HepG2 (cell line): ENCODE results near the gene AP1G1.

ENCODE experiments used
- FOSL1 ChIP-seq: sonication (generic); formaldehyde crosslinking; IDR thresholded peaks from 2 replicates; pipeline ENCODE4 v1.9.0; 2021; ENCODE audit warnings: missing genetic modification reagents, borderline replicate concordance
- IRF2 ChIP-seq: IDR thresholded peaks from 2 replicates; pipeline ENCODE4 v1.6.1; 2018; ENCODE audit warnings: missing genetic modification reagents, missing compliant biosample characterization
- PATZ1 ChIP-seq: sonication (generic); formaldehyde crosslinking; IDR thresholded peaks from 2 replicates; pipeline ENCODE4 v1.4.0; 2020; ENCODE audit warnings: missing genetic modification reagents
- PBX3 ChIP-seq: sonication (generic); formaldehyde crosslinking; IDR thresholded peaks from 2 replicates; pipeline ENCODE4 v1.8.1; 2023; ENCODE audit warnings: missing genetic modification reagents, inconsistent platforms, borderline replicate concordance
- PTBP1 ChIP-seq: fragments of 200-400 bp; formaldehyde crosslinking; IDR thresholded peaks from 2 replicates; pipeline ENCODE4 v1.6.1; 2018; ENCODE audit warnings: low read length, low read depth; ENCODE audit not compliant: poor library complexity, severe bottlenecking
- ZFAT ChIP-seq: sonication (generic); formaldehyde crosslinking; conservative IDR thresholded peaks from 2 replicates; pipeline ENCODE4 v1.8.1; 2023; ENCODE audit warnings: missing genetic modification reagents, inconsistent platforms
- TF ChIP-seq, protein P1 (sequence below): sonication (generic); formaldehyde crosslinking; IDR thresholded peaks from 2 replicates; pipeline ENCODE4 v1.4.0; 2020; ENCODE audit warnings: mild to moderate bottlenecking, missing genetic modification reagents
- TF ChIP-seq, protein P2 (sequence below): sonication (generic); formaldehyde crosslinking; IDR thresholded peaks from 2 replicates; pipeline ENCODE4 v1.5.0; 2020; ENCODE audit warnings: mild to moderate bottlenecking, missing genetic modification reagents, moderate library complexity

DNA sequence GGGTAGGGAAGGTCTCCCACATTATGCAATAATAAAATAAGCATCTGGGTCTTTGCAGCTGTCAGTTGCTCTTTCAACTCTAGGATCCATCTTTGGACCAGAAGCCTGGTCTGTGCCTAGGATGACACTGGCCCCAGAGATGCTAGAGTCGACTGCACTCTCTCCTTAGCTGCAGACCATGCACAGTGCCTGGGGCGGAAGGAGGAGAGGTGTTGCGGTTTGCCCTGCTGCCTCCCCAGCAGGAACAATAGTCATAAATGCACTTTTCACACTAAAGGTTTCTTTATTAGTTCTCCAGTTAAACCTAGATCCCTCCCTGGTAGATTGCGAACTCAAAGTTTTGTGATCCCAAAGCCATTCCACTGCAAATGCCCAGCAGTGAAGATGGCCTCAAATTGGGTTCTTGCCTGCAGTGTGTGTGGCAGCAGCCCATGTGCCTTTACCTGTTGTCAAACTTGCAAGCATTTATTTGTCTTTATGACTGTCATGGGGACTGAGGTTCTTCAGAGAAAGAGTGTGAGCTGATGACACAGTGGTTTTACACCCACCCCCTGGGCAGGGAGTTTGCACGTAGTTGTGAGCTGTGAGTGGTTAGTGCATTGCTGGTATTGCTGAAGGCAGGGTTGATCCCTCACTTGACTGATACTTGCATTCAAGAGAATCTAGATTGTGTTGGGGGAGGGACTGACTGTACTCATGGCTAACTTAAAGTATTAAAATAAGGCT lies 47.5 kb upstream of the AP1G1 start:
- TF ChIP-seq ZFAT (CRISPR knock-in tag) (no peak), PTBP1 (no peak), IRF2 (CRISPR knock-in tag) (no peak), FOSL1 (CRISPR knock-in tag) (no peak), PATZ1 (CRISPR knock-in tag) (no peak), PBX3 (CRISPR knock-in tag) (no peak)
- TF ChIP-seq, protein P1, sequence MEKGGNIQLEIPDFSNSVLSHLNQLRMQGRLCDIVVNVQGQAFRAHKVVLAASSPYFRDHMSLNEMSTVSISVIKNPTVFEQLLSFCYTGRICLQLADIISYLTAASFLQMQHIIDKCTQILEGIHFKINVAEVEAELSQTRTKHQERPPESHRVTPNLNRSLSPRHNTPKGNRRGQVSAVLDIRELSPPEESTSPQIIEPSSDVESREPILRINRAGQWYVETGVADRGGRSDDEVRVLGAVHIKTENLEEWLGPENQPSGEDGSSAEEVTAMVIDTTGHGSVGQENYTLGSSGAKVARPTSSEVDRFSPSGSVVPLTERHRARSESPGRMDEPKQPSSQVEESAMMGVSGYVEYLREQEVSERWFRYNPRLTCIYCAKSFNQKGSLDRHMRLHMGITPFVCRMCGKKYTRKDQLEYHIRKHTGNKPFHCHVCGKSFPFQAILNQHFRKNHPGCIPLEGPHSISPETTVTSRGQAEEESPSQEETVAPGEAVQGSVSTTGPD (CRISPR knock-in tag): no peak
- TF ChIP-seq, protein P2, sequence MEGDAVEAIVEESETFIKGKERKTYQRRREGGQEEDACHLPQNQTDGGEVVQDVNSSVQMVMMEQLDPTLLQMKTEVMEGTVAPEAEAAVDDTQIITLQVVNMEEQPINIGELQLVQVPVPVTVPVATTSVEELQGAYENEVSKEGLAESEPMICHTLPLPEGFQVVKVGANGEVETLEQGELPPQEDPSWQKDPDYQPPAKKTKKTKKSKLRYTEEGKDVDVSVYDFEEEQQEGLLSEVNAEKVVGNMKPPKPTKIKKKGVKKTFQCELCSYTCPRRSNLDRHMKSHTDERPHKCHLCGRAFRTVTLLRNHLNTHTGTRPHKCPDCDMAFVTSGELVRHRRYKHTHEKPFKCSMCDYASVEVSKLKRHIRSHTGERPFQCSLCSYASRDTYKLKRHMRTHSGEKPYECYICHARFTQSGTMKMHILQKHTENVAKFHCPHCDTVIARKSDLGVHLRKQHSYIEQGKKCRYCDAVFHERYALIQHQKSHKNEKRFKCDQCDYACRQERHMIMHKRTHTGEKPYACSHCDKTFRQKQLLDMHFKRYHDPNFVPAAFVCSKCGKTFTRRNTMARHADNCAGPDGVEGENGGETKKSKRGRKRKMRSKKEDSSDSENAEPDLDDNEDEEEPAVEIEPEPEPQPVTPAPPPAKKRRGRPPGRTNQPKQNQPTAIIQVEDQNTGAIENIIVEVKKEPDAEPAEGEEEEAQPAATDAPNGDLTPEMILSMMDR (CRISPR knock-in tag): no peak
